Mesenchymal stem cell (in vitro differentiated cells and primary cell): ENCODE measurements around the gene ADGRL3.

Experiments
- DNase-seq: peaks from one replicate; pipeline ENCODE4 v3.0.0-alpha.2; 2013
- H2AFZ ChIP-seq: one replicate; pipeline ENCODE4 v1.6.1; 2013; ENCODE audit warnings: low read depth, mild to moderate bottlenecking, control low read depth, inconsistent platforms, low read length, moderate library complexity
- H2AK5ac ChIP-seq: 2 replicates; pipeline ENCODE4 v1.6.1; 2013; ENCODE audit warnings: low read length, moderate library complexity, mild to moderate bottlenecking, inconsistent platforms; ENCODE audit not compliant: severe bottlenecking
- H2BK120ac ChIP-seq: one replicate; pipeline ENCODE4 v1.6.1; 2013; ENCODE audit warnings: low read depth, mild to moderate bottlenecking, inconsistent platforms, low read length, moderate library complexity
- H2BK12ac ChIP-seq, 2 experiments: one replicate each; pipeline ENCODE4 v1.6.1; 2013; ENCODE audit warnings: inconsistent platforms in 2 of 2, low read length in 2 of 2, mild to moderate bottlenecking in 2 of 2, moderate library complexity in 2 of 2, control low read depth in 1 of 2
- H2BK15ac ChIP-seq: one replicate; pipeline ENCODE4 v1.6.1; 2013; ENCODE audit warnings: mild to moderate bottlenecking, low read depth, inconsistent platforms; ENCODE audit not compliant: poor library complexity, severe bottlenecking
- H2BK5ac ChIP-seq: 2 replicates; pipeline ENCODE4 v1.6.1; 2013; ENCODE audit warnings: low read depth, mild to moderate bottlenecking, low read length, control low read depth, inconsistent platforms; ENCODE audit not compliant: poor library complexity, severe bottlenecking
- H3K14ac ChIP-seq, 2 experiments: one replicate each; pipeline ENCODE4 v1.6.1; 2013; ENCODE audit warnings: inconsistent platforms in 2 of 2, low read length in 2 of 2, control low read depth in 1 of 2, mild to moderate bottlenecking in 1 of 2, moderate library complexity in 1 of 2
- H3K18ac ChIP-seq, 2 experiments: one replicate each; pipeline ENCODE4 v1.6.1; 2013; ENCODE audit warnings: inconsistent platforms in 2 of 2, low read length in 2 of 2, control low read depth in 1 of 2, low read depth in 1 of 2, mild to moderate bottlenecking in 1 of 2
- H3K23ac ChIP-seq, 2 experiments: one replicate each; pipeline ENCODE4 v1.6.1; 2013; ENCODE audit warnings: inconsistent platforms in 2 of 2, low read length in 2 of 2, mild to moderate bottlenecking in 2 of 2, moderate library complexity in 2 of 2, control low read depth in 1 of 2
- H3K27ac ChIP-seq: 2 replicates; pipeline ENCODE4 v1.5.1; 2013; ENCODE audit warnings: mild to moderate bottlenecking, moderate library complexity, low read length, control low read depth, inconsistent platforms; ENCODE audit not compliant: poor library complexity, severe bottlenecking
- H3K27me3 ChIP-seq, 2 experiments: 2 replicates each; pipeline versions ENCODE4 v1.6.1 to v1.7.0; 2013; ENCODE audit warnings: low read length in 2 of 2, mild to moderate bottlenecking in 2 of 2, moderate library complexity in 2 of 2, control low read depth in 1 of 2, inconsistent platforms in 1 of 2; ENCODE audit not compliant: control insufficient read depth in 1 of 2, insufficient read depth in 1 of 2
- H3K36me3 ChIP-seq, 2 experiments: 2 replicates each; pipeline versions ENCODE4 v1.6.1 to v1.7.0; 2013; ENCODE audit warnings: low read length in 2 of 2, control low read depth in 1 of 2, inconsistent platforms in 1 of 2, low read depth in 1 of 2, mild to moderate bottlenecking in 1 of 2; ENCODE audit not compliant: insufficient read depth in 2 of 2, control insufficient read depth in 1 of 2
- H3K4ac ChIP-seq, 2 experiments: one replicate each; pipeline ENCODE4 v1.6.1; 2013; ENCODE audit warnings: inconsistent platforms in 2 of 2, low read length in 2 of 2, mild to moderate bottlenecking in 2 of 2, moderate library complexity in 2 of 2, control low read depth in 1 of 2, low read depth in 1 of 2
- H3K4me1 ChIP-seq: 2 replicates; pipeline ENCODE4 v1.6.1; 2013; ENCODE audit warnings: low read depth, low read length, control low read depth; ENCODE audit not compliant: control insufficient read depth, insufficient read depth
- H3K4me2 ChIP-seq: 2 replicates; pipeline ENCODE4 v1.6.1; 2013; ENCODE audit warnings: low read length, mild to moderate bottlenecking, inconsistent platforms; ENCODE audit not compliant: poor library complexity, severe bottlenecking
- H3K4me3 ChIP-seq, 2 experiments: 2 replicates each; pipeline versions ENCODE4 v1.5.1 to v1.7.0; 2013; ENCODE audit warnings: low read length in 2 of 2, mild to moderate bottlenecking in 2 of 2, control low read depth in 1 of 2, low read depth in 1 of 2; ENCODE audit not compliant: insufficient read depth in 1 of 2
- H3K79me1 ChIP-seq: replicated peaks from 2 replicates; pipeline ENCODE4 v1.6.1; 2013; ENCODE audit warnings: mild to moderate bottlenecking, control low read depth, low read length, inconsistent platforms; ENCODE audit not compliant: poor library complexity, severe bottlenecking
- H3K9ac ChIP-seq: 2 replicates; pipeline ENCODE4 v1.7.0; 2013; ENCODE audit warnings: mild to moderate bottlenecking, low read length, moderate library complexity
- H3K9me3 ChIP-seq: 2 replicates; pipeline ENCODE4 v1.7.0; 2013; ENCODE audit warnings: mild to moderate bottlenecking, low read length; ENCODE audit not compliant: control insufficient read depth
- H4K8ac ChIP-seq: one replicate; pipeline ENCODE4 v1.6.1; 2013; ENCODE audit warnings: inconsistent platforms, mild to moderate bottlenecking, low read length, moderate library complexity
- H4K91ac ChIP-seq: one replicate; pipeline ENCODE4 v1.6.1; 2013; ENCODE audit warnings: mild to moderate bottlenecking, low read length, inconsistent platforms
- WGBS: methylation state at CpG from one replicate; pipeline ENCODE4 v1.1.7; 2013; ENCODE audit warnings: mixed read lengths; 5-methylcytosine and 5-hydroxymethylcytosine counted together

The ADGRL3 gene

GRCh38 chr4:61309616-61310015 is 109.5 kb downstream of the ADGRL3 start:
- peak; percentile 60 for DNase-seq
- Histone ChIP-seq H4K91ac (no peak overlapping the region), H2BK120ac (no peak overlapping the region), H3K4me3 (no peak overlapping the region), H2BK15ac (no peak overlapping the region), H3K4me1 (no peaks in the 10 kb centered on the region), H2AFZ (no peak overlapping the region), H3K4me2 (no peak overlapping the region), H3K4ac (no peak overlapping the region), H3K27me3 (no peaks in the 10 kb centered on the region), H3K9me3 (no peaks in the 10 kb centered on the region), H3K18ac (no peak overlapping the region), H2AK5ac (no peak overlapping the region), H2BK12ac (no peak overlapping the region), H3K27ac (no peak overlapping the region), H4K8ac (no peak overlapping the region), H3K14ac (no peak overlapping the region), H3K9ac (no peak overlapping the region), H3K79me1 (no peaks in the 10 kb centered on the region), H3K36me3 (no peaks in the 10 kb centered on the region), H3K23ac (no peak overlapping the region), H2BK5ac (no peak overlapping the region)
- WGBS, result no CpG with 5 or more reads among the region's 1 CpG

GRCh38 chr4:61312526-61312925 is 112.4 kb downstream of the ADGRL3 start:
- Histone ChIP-seq H3K23ac (no peak overlapping the region), H2BK12ac (no peak overlapping the region), H2BK5ac (peak overlapping the region; percentile 26), H2AK5ac (no peak overlapping the region), H3K4ac (no peak overlapping the region), H2AFZ (no peak overlapping the region), H3K79me1 (no peaks in the 10 kb centered on the region), H3K4me2 (no peak overlapping the region), H3K9ac (no peak overlapping the region), H3K9me3 (no peaks in the 10 kb centered on the region), H3K36me3 (no peaks in the 10 kb centered on the region), H3K27ac (no peak overlapping the region), H3K14ac (no peak overlapping the region), H2BK15ac (no peak overlapping the region), H4K91ac (no peak overlapping the region), H3K18ac (no peak overlapping the region), H3K27me3 (no peaks in the 10 kb centered on the region), H2BK120ac (no peak overlapping the region), H4K8ac (no peak overlapping the region), H3K4me1 (no peaks in the 10 kb centered on the region), H3K4me3 (no peak overlapping the region)
- no peak for DNase-seq
- 93% methylated on average over 1 of the region's 1 CpG for WGBS

- no peak overlapping the region for H3K27ac ChIP-seq
- H2BK12ac ChIP-seq, result no peak overlapping the region
- H3K23ac ChIP-seq, result no peak overlapping the region
- H3K9me3 ChIP-seq, result no peaks in the 10 kb centered on the region
- no peaks in the 10 kb centered on the region for H3K79me1 ChIP-seq
- H3K14ac ChIP-seq, result no peak overlapping the region
- no peak overlapping the region for H2BK5ac ChIP-seq
- H3K4ac ChIP-seq, result no peak overlapping the region
- H2AK5ac ChIP-seq, result no peak overlapping the region
- no peaks in the 10 kb centered on the region for H3K4me1 ChIP-seq
- H2BK120ac ChIP-seq, result no peak overlapping the region
- no peak overlapping the region for H2AFZ ChIP-seq
- H3K4me2 ChIP-seq, result no peak overlapping the region
- H4K91ac ChIP-seq, result no peak overlapping the region
- no peak overlapping the region for H2BK15ac ChIP-seq
- no peak overlapping the region for H3K9ac ChIP-seq
- H3K27me3 ChIP-seq, result no peaks in the 10 kb centered on the region
- no peak overlapping the region for H4K8ac ChIP-seq
- no peaks in the 10 kb centered on the region for H3K36me3 ChIP-seq
- H3K4me3 ChIP-seq, result no peak overlapping the region
- WGBS, result 92% methylated on average over 1 of the region's 1 CpG
- DNase-seq, result no peak
- H3K18ac ChIP-seq, result no peak overlapping the region
Measured at GRCh38 chr4:61318431-61318830, 118.3 kb downstream of the ADGRL3 start.

- Histone ChIP-seq H3K18ac (no peak overlapping the region), H3K79me1 (no peaks in the 10 kb centered on the region), H2BK12ac (no peak overlapping the region), H3K14ac (no peak overlapping the region), H3K36me3 (no peaks in the 10 kb centered on the region), H4K8ac (no peak overlapping the region), H2BK15ac (no peak overlapping the region), H2BK120ac (no peak overlapping the region), H3K9me3 (peaks cover 4% of the 10 kb centered on the region), H3K4me2 (no peak overlapping the region), H4K91ac (no peak overlapping the region), H3K23ac (no peak overlapping the region), H3K27ac (no peak overlapping the region), H2BK5ac (no peak overlapping the region), H2AFZ (no peak overlapping the region), H3K4me3 (no peak overlapping the region), H2AK5ac (no peak overlapping the region), H3K9ac (no peak overlapping the region), H3K4me1 (no peaks in the 10 kb centered on the region), H3K27me3 (no peaks in the 10 kb centered on the region), H3K4ac (no peak overlapping the region)
- DNase-seq, result no peak
Measured at GRCh38 chr4:61319156-61319555, 119.0 kb downstream of the ADGRL3 start.
